ENCODE measurements around the gene DNAJC4. TPM values are rescaled to one million over a fixed set of nuclear protein-coding genes. Genes with fewer than 3 reads are reported as not detected.

The DNAJC4 gene
- total and polyA plus RNA-seq, 9 of the 15 experiments (the other 6 are each of a cell fraction or from before 2014, with no cell fraction given), result 4.0 to 32.6 (median 19.9) TPM

DNA sequence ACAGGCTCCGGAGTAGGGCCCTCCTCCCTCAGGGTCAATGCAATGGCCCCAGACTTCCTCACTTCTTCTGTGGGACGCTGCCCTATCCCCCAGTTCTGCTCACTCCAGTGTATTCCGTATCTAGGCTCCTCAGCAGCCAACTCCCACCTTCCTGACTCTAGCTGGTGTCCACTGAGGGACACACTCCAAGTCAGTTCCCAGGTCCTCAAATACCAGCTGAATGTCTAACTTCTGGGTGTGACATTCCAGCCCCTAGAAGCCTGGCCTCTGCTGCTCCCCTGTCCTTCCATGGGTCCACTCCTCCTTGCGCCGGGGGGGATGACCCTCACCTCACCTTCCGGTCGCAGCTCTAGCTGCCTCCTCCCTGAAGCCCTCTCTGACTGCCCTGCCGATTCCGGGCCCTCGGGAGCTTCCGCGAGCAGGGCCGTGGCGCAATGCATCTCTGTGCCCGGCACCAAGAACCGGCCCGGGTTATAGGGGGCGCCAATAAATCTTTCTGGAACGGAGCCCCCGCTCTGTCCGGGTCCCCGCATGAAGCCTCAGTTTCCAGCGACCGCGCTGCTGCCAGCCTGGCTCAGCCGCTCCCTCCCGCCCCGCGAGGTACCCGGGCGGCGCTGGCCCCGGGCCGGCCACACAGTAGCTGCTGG, 38.7 kb downstream of the DNAJC4 start (continued):
- TF ChIP-seq, protein P1, sequence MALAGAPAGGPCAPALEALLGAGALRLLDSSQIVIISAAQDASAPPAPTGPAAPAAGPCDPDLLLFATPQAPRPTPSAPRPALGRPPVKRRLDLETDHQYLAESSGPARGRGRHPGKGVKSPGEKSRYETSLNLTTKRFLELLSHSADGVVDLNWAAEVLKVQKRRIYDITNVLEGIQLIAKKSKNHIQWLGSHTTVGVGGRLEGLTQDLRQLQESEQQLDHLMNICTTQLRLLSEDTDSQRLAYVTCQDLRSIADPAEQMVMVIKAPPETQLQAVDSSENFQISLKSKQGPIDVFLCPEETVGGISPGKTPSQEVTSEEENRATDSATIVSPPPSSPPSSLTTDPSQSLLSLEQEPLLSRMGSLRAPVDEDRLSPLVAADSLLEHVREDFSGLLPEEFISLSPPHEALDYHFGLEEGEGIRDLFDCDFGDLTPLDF (CRISPR knock-in tag; IDR thresholded peaks at IDR 0.05), result no peak
- TF ChIP-seq, protein P2, sequence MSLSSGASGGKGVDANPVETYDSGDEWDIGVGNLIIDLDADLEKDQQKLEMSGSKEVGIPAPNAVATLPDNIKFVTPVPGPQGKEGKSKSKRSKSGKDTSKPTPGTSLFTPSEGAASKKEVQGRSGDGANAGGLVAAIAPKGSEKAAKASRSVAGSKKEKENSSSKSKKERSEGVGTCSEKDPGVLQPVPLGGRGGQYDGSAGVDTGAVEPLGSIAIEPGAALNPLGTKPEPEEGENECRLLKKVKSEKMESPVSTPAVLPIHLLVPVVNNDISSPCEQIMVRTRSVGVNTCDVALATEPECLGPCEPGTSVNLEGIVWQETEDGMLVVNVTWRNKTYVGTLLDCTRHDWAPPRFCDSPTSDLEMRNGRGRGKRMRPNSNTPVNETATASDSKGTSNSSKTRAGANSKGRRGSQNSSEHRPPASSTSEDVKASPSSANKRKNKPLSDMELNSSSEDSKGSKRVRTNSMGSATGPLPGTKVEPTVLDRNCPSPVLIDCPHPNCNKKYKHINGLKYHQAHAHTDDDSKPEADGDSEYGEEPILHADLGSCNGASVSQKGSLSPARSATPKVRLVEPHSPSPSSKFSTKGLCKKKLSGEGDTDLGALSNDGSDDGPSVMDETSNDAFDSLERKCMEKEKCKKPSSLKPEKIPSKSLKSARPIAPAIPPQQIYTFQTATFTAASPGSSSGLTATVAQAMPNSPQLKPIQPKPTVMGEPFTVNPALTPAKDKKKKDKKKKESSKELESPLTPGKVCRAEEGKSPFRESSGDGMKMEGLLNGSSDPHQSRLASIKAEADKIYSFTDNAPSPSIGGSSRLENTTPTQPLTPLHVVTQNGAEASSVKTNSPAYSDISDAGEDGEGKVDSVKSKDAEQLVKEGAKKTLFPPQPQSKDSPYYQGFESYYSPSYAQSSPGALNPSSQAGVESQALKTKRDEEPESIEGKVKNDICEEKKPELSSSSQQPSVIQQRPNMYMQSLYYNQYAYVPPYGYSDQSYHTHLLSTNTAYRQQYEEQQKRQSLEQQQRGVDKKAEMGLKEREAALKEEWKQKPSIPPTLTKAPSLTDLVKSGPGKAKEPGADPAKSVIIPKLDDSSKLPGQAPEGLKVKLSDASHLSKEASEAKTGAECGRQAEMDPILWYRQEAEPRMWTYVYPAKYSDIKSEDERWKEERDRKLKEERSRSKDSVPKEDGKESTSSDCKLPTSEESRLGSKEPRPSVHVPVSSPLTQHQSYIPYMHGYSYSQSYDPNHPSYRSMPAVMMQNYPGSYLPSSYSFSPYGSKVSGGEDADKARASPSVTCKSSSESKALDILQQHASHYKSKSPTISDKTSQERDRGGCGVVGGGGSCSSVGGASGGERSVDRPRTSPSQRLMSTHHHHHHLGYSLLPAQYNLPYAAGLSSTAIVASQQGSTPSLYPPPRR (CRISPR knock-in tag; IDR thresholded peaks at IDR 0.05; ENCODE audit: borderline replicate concordance), result no peak
- TF ChIP-seq ZNF23 (CRISPR knock-in tag; IDR thresholded peaks at IDR 0.05) (no peak), ZNF316 (IDR thresholded peaks at IDR 0.05) (no peak), BHLHE40 (IDR thresholded peaks at IDR 0.05; ENCODE audit: low read length) (no peak), ZNF140 (CRISPR knock-in tag; IDR thresholded peaks at IDR 0.05) (no peak), BCL6 (CRISPR knock-in tag; IDR thresholded peaks at IDR 0.05) (no peak), ZNF384 (IDR thresholded peaks at IDR 0.05; ENCODE audit: low read depth, low read length) (no peak), BCOR (IDR thresholded peaks at IDR 0.05) (peak; percentile 88), GTF2E2 (tag; IDR thresholded peaks at IDR 0.05) (peak; percentile 53; the same call in 1 of the 2 replicates), HNRNPLL (IDR thresholded peaks at IDR 0.05; ENCODE audit: low read depth, low read length, poor library complexity, severe bottlenecking) (no peak), SETDB1 (IDR thresholded peaks at IDR 0.05; ENCODE audit: low read length) (no peak), CEBPG (CRISPR knock-in tag; IDR thresholded peaks at IDR 0.05) (no peak), CEBPG (tag; conservative IDR thresholded peaks at IDR 0.05 in 1 of 2, IDR thresholded peaks at IDR 0.05 in 1 of 2) (no peak), ZNF668 (CRISPR knock-in tag; IDR thresholded peaks at IDR 0.05) (no peak), GATAD2A (IDR thresholded peaks at IDR 0.05) (no peak; the same call in 1 of the 2 replicates), ZNF232 (CRISPR knock-in tag; IDR thresholded peaks at IDR 0.05) (peak; percentile 16; the same call in 1 of the 2 replicates), ELF1 (tag; IDR thresholded peaks at IDR 0.05) (peak; percentile 26; the same call in 1 of the 2 replicates)
- TF ChIP-seq, protein P3, sequence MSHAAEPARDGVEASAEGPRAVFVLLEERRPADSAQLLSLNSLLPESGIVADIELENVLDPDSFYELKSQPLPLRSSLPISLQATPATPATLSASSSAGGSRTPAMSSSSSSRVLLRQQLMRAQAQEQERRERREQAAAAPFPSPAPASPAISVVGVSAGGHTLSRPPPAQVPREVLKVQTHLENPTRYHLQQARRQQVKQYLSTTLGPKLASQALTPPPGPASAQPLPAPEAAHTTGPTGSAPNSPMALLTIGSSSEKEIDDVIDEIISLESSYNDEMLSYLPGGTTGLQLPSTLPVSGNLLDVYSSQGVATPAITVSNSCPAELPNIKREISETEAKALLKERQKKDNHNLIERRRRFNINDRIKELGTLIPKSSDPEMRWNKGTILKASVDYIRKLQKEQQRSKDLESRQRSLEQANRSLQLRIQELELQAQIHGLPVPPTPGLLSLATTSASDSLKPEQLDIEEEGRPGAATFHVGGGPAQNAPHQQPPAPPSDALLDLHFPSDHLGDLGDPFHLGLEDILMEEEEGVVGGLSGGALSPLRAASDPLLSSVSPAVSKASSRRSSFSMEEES (CRISPR knock-in tag; IDR thresholded peaks at IDR 0.05), result no peak
- TF ChIP-seq, protein P4, sequence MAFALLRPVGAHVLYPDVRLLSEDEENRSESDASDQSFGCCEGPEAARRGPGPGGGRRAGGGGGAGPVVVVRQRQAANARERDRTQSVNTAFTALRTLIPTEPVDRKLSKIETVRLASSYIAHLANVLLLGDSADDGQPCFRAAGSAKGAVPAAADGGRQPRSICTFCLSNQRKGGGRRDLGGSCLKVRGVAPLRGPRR (CRISPR knock-in tag; IDR thresholded peaks at IDR 0.05), result no peak
- TF ChIP-seq, protein P5, sequence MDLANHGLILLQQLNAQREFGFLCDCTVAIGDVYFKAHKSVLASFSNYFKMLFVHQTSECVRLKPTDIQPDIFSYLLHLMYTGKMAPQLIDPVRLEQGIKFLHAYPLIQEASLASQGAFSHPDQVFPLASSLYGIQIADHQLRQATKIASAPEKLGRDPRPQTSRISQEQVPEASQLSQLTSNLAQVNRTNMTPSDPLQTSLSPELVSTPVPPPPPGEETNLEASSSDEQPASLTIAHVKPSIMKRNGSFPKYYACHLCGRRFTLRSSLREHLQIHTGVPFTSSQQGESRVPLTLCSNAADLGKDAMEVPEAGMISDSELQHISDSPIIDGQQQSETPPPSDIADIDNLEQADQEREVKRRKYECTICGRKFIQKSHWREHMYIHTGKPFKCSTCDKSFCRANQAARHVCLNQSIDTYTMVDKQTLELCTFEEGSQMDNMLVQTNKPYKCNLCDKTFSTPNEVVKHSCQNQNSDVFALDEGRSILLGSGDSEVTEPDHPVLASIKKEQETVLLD (IDR thresholded peaks at IDR 0.05), result 0 out of 2 replicates have a peak, but pooled peaks have one; percentile 24
